ENCODE data around the gene CKAP2L. TPM values are rescaled to one million over a fixed set of nuclear protein-coding genes. Genes with fewer than 3 reads are reported as not detected.

The CKAP2L gene
- total and polyA plus RNA-seq, 10 of the 15 experiments (the other 5 are each of a cell fraction or from before 2014, with no cell fraction given), result 10.5 to 37.4 (median 20.2) TPM

DNA sequence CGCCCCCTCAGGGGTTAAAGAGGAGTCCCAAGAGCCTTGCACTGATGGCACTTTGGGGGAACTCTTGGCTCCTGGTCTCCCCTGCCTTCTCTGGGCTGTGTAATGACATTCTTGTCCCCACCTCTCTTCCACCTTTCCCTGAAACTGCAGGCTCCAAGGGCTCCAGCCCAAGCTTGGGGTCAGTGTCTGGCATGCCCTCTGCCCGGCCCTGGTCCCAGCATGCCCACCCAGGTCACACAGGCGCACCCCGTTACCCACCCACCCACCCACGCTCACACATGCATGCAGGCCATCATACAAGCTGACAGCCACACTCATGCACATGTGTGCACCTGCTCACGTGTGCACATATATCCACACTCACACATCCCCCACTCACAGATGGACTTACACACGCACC is 50.5 kb downstream of the CKAP2L start:
- ChIA-PET SMC1A (ENCODE audit: uncharacterized antibody, unreplicated experiment) (interaction anchor here (0.9 to 3.4 kb wide), 4 partner anchors 12 to 82 kb away, joined by 3 to 19 read pairs (median 7); no protein-coding TSS in a partner anchor), CTCF (interaction anchor here (2.9 to 3.1 kb wide), 2 partner anchors 11 to 86 kb away, joined by 17 to 27 read pairs; no protein-coding TSS in a partner anchor), RAD21 (ENCODE audit: unreplicated experiment) (interaction anchor here (3.4 kb wide), 1 partner anchor 12 kb away, joined by 20 read pairs; no protein-coding TSS in a partner anchor), POLR2A (interaction anchor here (0.8 to 2.4 kb wide), 3 partner anchors 11 to 84 kb away, joined by 3 to 9 read pairs (median 3); no protein-coding TSS in a partner anchor)
- FAIRE-seq, result no peak
- H3K27me3 ChIP-seq (replicated peaks in 1 of 2; ENCODE audit: control insufficient read depth in 2 of 2, insufficient read depth in 2 of 2, low read length in 1 of 2), result no peaks in the 10 kb centered on the region
- in situ Hi-C loops (cut with MboI), result no loop called here
- no TSS peak for BruUV-seq (replicated peaks)
- H3K79me2 ChIP-seq (ENCODE audit: control insufficient read depth, insufficient read depth, low read length), result no peaks in the 10 kb centered on the region
- H3K4me2 ChIP-seq (ENCODE audit: control insufficient read depth, insufficient read depth), result no peak overlapping the region
- H3K27ac ChIP-seq (ENCODE audit: control insufficient read depth, insufficient read depth), result no peak overlapping the region
- H3K9me3 ChIP-seq (replicated peaks; ENCODE audit: control insufficient read depth, insufficient read depth, low read length), result no peaks in the 10 kb centered on the region
- intact Hi-C loops (cut with micrococcal nuclease; ENCODE audit: unreplicated experiment), result no loop called here
- no peak for DNase-seq (ENCODE audit: low read depth, low spot score)
- H3K4me3 ChIP-seq, result no peak overlapping the region
- H4K20me1 ChIP-seq (ENCODE audit: control insufficient read depth, insufficient read depth), result no peaks in the 10 kb centered on the region
- TF ChIP-seq SP1 (IDR thresholded peaks at IDR 0.05; ENCODE audit: low read depth, low read length) (no peak), TCF7 (IDR thresholded peaks at IDR 0.05; ENCODE audit: borderline replicate concordance) (no peak), MXI1 (IDR thresholded peaks at IDR 0.05; ENCODE audit: low read depth, low read length) (no peak)
- 81% methylated on average over 6 of the region's 7 CpGs for WGBS (ENCODE audit: insufficient coverage, insufficient replicate concordance, low lambda C conversion rate, missing lambda C conversion rate)
- H3K4me1 ChIP-seq (ENCODE audit: control insufficient read depth, insufficient read depth, low read length), result peaks cover 17% of the 10 kb centered on the region
- no peak for ATAC-seq
- no peak overlapping the region for H3K9ac ChIP-seq (ENCODE audit: control insufficient read depth, insufficient read depth, low read length)
- no peak overlapping the region for H2AFZ ChIP-seq (ENCODE audit: control insufficient read depth, low read depth, low read length)
- H3K36me3 ChIP-seq (ENCODE audit: control insufficient read depth in 2 of 2, insufficient read depth in 2 of 2, low read length in 1 of 2), result no peaks in the 10 kb centered on the region; a peak in 1 of 4 replicates

DNA sequence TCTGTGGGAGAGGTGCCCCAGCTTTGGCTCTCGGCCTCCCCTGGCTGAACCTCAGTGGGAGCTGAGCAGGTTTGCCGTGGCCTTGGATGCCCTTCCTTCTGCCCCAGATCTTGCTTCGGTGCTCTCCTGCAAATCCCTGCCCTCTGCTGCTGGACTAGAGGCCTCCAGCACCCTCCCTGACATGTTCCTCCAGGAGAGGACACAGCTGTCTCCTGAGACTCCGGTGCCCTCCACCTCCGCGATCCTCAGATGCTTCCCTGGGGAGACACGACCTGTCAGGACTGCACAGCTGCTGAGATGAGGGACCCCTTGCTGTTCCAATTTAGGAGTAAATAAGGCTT is 50.9 kb downstream of the CKAP2L start:
- intact Hi-C loops (cut with micrococcal nuclease; ENCODE audit: unreplicated experiment), result no loop called here
- CTCF ChIA-PET, result interaction anchor here (0.9 to 3.1 kb wide), 4 partner anchors 11 to 114 kb away, joined by 4 to 27 read pairs (median 12); no protein-coding TSS in a partner anchor
- 83% methylated on average over 7 of the region's 7 CpGs for WGBS (ENCODE audit: insufficient coverage, insufficient replicate concordance, low lambda C conversion rate, missing lambda C conversion rate)
- SMC1A ChIA-PET (ENCODE audit: uncharacterized antibody, unreplicated experiment), result interaction anchor here (0.9 to 3.4 kb wide), 4 partner anchors 12 to 82 kb away, joined by 3 to 19 read pairs (median 7); no protein-coding TSS in a partner anchor
- no TSS peak for BruUV-seq (replicated peaks)
- in situ Hi-C loops (cut with MboI), result no loop called here
- Histone ChIP-seq H2AFZ (ENCODE audit: control insufficient read depth, low read depth, low read length) (no peak overlapping the region), H3K36me3 (ENCODE audit: control insufficient read depth in 2 of 2, insufficient read depth in 2 of 2, low read length in 1 of 2) (no peaks in the 10 kb centered on the region; a peak in 1 of 4 replicates), H3K27ac (ENCODE audit: control insufficient read depth, insufficient read depth) (no peak overlapping the region), H3K4me1 (ENCODE audit: control insufficient read depth, insufficient read depth, low read length) (peaks cover 20% of the 10 kb centered on the region), H3K4me2 (ENCODE audit: control insufficient read depth, insufficient read depth) (no peak overlapping the region), H3K79me2 (ENCODE audit: control insufficient read depth, insufficient read depth, low read length) (no peaks in the 10 kb centered on the region), H4K20me1 (ENCODE audit: control insufficient read depth, insufficient read depth) (no peaks in the 10 kb centered on the region), H3K27me3 (replicated peaks in 1 of 2; ENCODE audit: control insufficient read depth in 2 of 2, insufficient read depth in 2 of 2, low read length in 1 of 2) (no peaks in the 10 kb centered on the region), H3K9me3 (replicated peaks; ENCODE audit: control insufficient read depth, insufficient read depth, low read length) (no peaks in the 10 kb centered on the region), H3K9ac (ENCODE audit: control insufficient read depth, insufficient read depth, low read length) (no peak overlapping the region), H3K4me3 (no peak overlapping the region)
- POLR2A ChIA-PET, result interaction anchor here (0.8 to 2.4 kb wide), 4 partner anchors 12 to 84 kb away, joined by 3 to 9 read pairs (median 4); no protein-coding TSS in a partner anchor
- ATAC-seq (no peak), DNase-seq (ENCODE audit: low read depth, low spot score) (no peak), FAIRE-seq (no peak)
- TF ChIP-seq FOXK2 (IDR thresholded peaks at IDR 0.05) (no peak), ZNF207 (IDR thresholded peaks at IDR 0.05; ENCODE audit: borderline replicate concordance) (no peak)
- TF ChIP-seq, protein P1, sequence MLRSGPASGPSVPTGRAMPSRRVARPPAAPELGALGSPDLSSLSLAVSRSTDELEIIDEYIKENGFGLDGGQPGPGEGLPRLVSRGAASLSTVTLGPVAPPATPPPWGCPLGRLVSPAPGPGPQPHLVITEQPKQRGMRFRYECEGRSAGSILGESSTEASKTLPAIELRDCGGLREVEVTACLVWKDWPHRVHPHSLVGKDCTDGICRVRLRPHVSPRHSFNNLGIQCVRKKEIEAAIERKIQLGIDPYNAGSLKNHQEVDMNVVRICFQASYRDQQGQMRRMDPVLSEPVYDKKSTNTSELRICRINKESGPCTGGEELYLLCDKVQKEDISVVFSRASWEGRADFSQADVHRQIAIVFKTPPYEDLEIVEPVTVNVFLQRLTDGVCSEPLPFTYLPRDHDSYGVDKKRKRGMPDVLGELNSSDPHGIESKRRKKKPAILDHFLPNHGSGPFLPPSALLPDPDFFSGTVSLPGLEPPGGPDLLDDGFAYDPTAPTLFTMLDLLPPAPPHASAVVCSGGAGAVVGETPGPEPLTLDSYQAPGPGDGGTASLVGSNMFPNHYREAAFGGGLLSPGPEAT (IDR thresholded peaks at IDR 0.05; ENCODE audit: low read depth), result no peak
- TF ChIP-seq, protein P2, sequence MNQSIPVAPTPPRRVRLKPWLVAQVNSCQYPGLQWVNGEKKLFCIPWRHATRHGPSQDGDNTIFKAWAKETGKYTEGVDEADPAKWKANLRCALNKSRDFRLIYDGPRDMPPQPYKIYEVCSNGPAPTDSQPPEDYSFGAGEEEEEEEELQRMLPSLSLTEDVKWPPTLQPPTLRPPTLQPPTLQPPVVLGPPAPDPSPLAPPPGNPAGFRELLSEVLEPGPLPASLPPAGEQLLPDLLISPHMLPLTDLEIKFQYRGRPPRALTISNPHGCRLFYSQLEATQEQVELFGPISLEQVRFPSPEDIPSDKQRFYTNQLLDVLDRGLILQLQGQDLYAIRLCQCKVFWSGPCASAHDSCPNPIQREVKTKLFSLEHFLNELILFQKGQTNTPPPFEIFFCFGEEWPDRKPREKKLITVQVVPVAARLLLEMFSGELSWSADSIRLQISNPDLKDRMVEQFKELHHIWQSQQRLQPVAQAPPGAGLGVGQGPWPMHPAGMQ (IDR thresholded peaks at IDR 0.05; ENCODE audit: borderline replicate concordance), result no peak
- RAD21 ChIA-PET (ENCODE audit: unreplicated experiment), result interaction anchor here (1.5 to 3.4 kb wide), 3 partner anchors 12 to 87 kb away, joined by 3 to 20 read pairs (median 7); no protein-coding TSS in a partner anchor
